SK-N-SH treated with all-trans-retinoic acid at 6 μM for 48 hours (cell line): ENCODE data around the gene BCL3.

Source experiments
- CSDC2 ChIP-seq: fragments of 250-450 bp; sonication (Bioruptor Pico); IDR thresholded peaks from 2 replicates; pipeline ENCODE4 v1.5.0; 2020; ENCODE audit warnings: mild to moderate bottlenecking, moderate library complexity
- PATZ1 ChIP-seq: fragments of 250-450 bp; sonication (Bioruptor Pico); IDR thresholded peaks from 2 replicates; pipeline ENCODE4 v1.8.0; 2020; ENCODE audit warnings: mild to moderate bottlenecking, moderate library complexity, borderline replicate concordance
- PPARA ChIP-seq: fragments of 250-450 bp; sonication (Bioruptor Pico); IDR thresholded peaks from 2 replicates; pipeline ENCODE4 v1.5.0; 2020; ENCODE audit warnings: mild to moderate bottlenecking, borderline replicate concordance
- SNAI2 ChIP-seq: fragments of 250-450 bp; sonication (Bioruptor Pico); IDR thresholded peaks from 2 replicates; pipeline ENCODE4 v1.5.0; 2020; ENCODE audit warnings: mild to moderate bottlenecking, moderate library complexity
- TSHZ2 ChIP-seq: fragments of 250-450 bp; sonication (Bioruptor Pico); IDR thresholded peaks from 2 replicates; pipeline ENCODE4 v1.5.0; 2020; ENCODE audit warnings: mild to moderate bottlenecking, moderate library complexity
- ZNF70 ChIP-seq: fragments of 450-650 bp; formaldehyde crosslinking; IDR thresholded peaks from 2 replicates; pipeline ENCODE4 v1.5.0; 2020; ENCODE audit warnings: mild to moderate bottlenecking, moderate library complexity

DNA sequence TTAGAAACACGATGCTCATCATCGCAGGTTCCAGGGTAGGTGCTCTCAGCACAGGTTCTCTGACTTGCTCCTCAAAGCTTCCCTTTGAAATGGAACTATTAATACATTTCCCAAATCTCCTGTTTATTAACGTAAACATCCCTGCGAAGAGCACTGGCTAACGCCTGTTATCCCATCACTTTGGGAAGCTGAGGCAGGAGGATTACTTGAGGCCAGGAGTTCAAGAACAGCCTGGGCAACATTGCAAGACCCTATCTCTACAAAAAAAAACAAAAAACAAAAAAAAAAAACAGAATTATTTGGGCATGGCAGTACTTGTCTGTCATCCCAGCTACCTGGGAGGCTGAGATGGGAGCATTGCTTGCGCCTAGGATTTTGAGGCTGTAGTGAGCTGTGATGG is 30.9 kb upstream of the BCL3 start:
- TF ChIP-seq ZNF70 (CRISPR knock-in tag) (no peak), PPARA (CRISPR knock-in tag) (no peak), TSHZ2 (CRISPR knock-in tag) (no peak), CSDC2 (CRISPR knock-in tag) (no peak), SNAI2 (CRISPR knock-in tag) (no peak), PATZ1 (CRISPR knock-in tag) (no peak)
